Measurements from ENCODE around the gene NFU1.

The NFU1 gene

GRCh38 chr2:69456950-69457445, 19.8 kb upstream of the NFU1 start:
- TF ChIP-seq CTCF (IDR thresholded peaks at IDR 0.05; ENCODE audit: low read depth, low read length), result no peak
- Histone ChIP-seq H3K4me3 (ENCODE audit: low read depth, low read length) (no peak overlapping the region), H3K27ac (no peak overlapping the region), H3K36me3 (no peaks in the 10 kb centered on the region), H3K27me3 (ENCODE audit: insufficient read depth, low read depth, severe bottlenecking) (no peaks in the 10 kb centered on the region), H3K9me3 (ENCODE audit: severe bottlenecking) (no peaks in the 10 kb centered on the region)
- no peak for DNase-seq

- H3K27me3 ChIP-seq (ENCODE audit: insufficient read depth, low read depth, severe bottlenecking), result no peaks in the 10 kb centered on the region
- no peaks in the 10 kb centered on the region for H3K36me3 ChIP-seq
- H3K4me3 ChIP-seq (ENCODE audit: low read depth, low read length), result no peak overlapping the region
- H3K27ac ChIP-seq, result no peak overlapping the region
- H3K9me3 ChIP-seq (ENCODE audit: severe bottlenecking), result no peaks in the 10 kb centered on the region
- DNase-seq, result no peak
- TF ChIP-seq CTCF (IDR thresholded peaks at IDR 0.05; ENCODE audit: low read depth, low read length), result no peak
These were observed 18.9 kb upstream of the NFU1 start for GRCh38 chr2:69456154-69456553.

DNA sequence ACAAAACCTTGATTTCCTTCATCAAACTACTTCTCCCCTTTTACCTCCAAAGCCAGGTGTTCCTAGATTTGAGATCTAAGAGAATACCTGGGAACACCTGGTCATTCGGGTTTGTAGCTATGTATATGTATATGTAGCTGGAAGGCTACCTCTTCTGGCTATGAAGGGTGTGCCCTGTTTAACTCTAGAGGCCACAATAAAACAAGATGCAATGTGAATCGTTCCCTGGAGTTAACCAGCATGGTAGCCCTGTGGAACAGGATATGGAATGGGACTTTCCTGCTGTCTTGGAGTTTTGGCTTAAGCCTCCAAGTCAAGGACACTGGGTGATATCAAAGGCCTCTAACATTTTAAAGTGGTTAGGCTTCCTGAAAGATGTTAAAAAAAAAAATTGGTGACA, 17.7 kb upstream of the NFU1 start:
- DNase-seq, result no peak
- Histone ChIP-seq H3K27ac (no peak overlapping the region), H3K36me3 (no peaks in the 10 kb centered on the region), H3K9me3 (ENCODE audit: severe bottlenecking) (no peaks in the 10 kb centered on the region), H3K27me3 (ENCODE audit: insufficient read depth, low read depth, severe bottlenecking) (no peaks in the 10 kb centered on the region), H3K4me3 (ENCODE audit: low read depth, low read length) (no peak overlapping the region)
- TF ChIP-seq CTCF (IDR thresholded peaks at IDR 0.05; ENCODE audit: low read depth, low read length), result no peak

GRCh38 chr2:69453475-69454129, 16.4 kb upstream of the NFU1 start:
- DNase-seq, result peak; percentile 22
- TF ChIP-seq CTCF (IDR thresholded peaks at IDR 0.05; ENCODE audit: low read depth, low read length), result no peak
- H3K36me3 ChIP-seq, result no peaks in the 10 kb centered on the region
- H3K4me3 ChIP-seq (ENCODE audit: low read depth, low read length), result no peak overlapping the region
- no peaks in the 10 kb centered on the region for H3K9me3 ChIP-seq (ENCODE audit: severe bottlenecking)
- H3K27ac ChIP-seq, result no peak overlapping the region
- no peaks in the 10 kb centered on the region for H3K27me3 ChIP-seq (ENCODE audit: insufficient read depth, low read depth, severe bottlenecking)

DNA sequence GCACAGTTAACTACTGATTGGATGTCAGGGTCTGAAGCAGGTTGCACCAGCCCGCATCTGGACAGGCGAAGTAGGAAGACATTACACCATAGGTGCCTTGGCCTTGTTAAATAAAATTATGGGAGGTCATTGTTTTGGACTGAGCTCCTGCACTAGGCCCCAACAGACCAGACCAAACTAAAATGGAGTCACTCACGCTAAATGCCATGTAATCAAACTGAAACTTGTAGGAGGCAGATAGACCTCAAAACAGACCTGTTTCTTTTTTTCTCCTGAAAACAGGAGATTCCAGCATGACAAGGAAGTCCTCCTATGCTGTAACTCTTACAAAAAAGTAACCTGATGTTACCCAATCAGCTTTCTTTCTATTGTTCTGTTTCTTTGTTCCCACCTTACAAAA, 15.5 kb upstream of the NFU1 start:
- DNase-seq, result no peak
- no peak for TF ChIP-seq CTCF (IDR thresholded peaks at IDR 0.05; ENCODE audit: low read depth, low read length)
- H3K27ac ChIP-seq, result no peak overlapping the region
- no peaks in the 10 kb centered on the region for H3K27me3 ChIP-seq (ENCODE audit: insufficient read depth, low read depth, severe bottlenecking)
- no peaks in the 10 kb centered on the region for H3K36me3 ChIP-seq
- no peak overlapping the region for H3K4me3 ChIP-seq (ENCODE audit: low read depth, low read length)
- no peaks in the 10 kb centered on the region for H3K9me3 ChIP-seq (ENCODE audit: severe bottlenecking)

Data from WERI-Rb-1 (cell line).